Activated T-cell treated with anti-CD3 and anti-CD28 coated beads for 4 hours (primary cell): ENCODE measurements around the gene KDM5C.
"Not testable (repeated sequence)": the region's sequence is repeated elsewhere in the genome, so short reads cannot be mapped to it uniquely, and the experiment has no call there.

Experiments used
- DNase-seq: peaks from one replicate; pipeline ENCODE4 v3.0.0-alpha.2; 2020

The KDM5C gene

GRCh38 chrX:53188763-53189162 is 36.2 kb downstream of the KDM5C start:
- DNase-seq = no peak

GRCh38 chrX:53186351-53186750 is 38.7 kb downstream of the KDM5C start:
- DNase-seq = peak; percentile 3

DNA sequence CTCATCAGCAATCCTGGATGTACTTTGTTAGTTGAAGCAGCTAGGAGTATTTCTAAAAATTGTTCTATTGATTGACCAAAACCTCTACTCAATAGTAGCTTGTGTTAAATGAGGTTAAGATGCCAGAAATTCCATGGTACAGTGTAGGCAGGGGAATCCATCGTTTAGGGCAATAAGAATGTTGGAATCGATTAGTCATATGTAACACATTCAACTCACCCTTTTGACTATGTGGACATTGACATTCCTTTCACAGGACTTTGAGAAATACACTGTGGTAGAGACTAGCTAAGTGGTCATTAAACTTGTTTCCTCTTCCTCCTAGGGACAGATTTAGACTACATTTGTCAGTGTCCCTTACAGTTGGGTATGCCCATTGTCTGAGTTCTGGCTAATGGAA is 40.2 kb downstream of the KDM5C start:
- no peak for DNase-seq

GRCh38 chrX:53171356-53171755 is 53.7 kb downstream of the KDM5C start:
- DNase-seq = no peak

GRCh38 chrX:53166103-53166502 is 58.9 kb downstream of the KDM5C start:
- no peak for DNase-seq

- DNase-seq = not testable (repeated sequence)
Observed at GRCh38 chrX:53164566-53164965, 60.4 kb downstream of the KDM5C start.

DNA sequence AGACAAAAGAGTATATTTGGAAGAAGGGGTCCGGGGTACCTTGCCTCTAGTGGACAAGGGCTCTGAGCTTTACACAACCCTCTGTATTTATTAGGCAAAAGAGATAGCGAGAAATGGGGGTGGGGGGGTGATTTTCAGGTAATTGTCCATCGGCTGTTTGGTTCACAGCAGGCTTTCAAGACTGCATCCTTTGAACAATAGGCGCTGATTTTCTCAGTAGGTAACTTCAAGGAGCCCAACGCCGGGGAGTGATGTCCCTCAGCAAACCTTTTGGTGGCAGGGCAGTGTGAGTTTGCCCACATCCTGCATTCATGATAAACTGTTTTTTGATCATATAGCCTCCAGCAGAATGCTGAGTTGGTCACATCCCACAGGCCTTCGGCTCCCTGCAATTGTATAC is 61.6 kb downstream of the KDM5C start:
- no peak for DNase-seq

DNA sequence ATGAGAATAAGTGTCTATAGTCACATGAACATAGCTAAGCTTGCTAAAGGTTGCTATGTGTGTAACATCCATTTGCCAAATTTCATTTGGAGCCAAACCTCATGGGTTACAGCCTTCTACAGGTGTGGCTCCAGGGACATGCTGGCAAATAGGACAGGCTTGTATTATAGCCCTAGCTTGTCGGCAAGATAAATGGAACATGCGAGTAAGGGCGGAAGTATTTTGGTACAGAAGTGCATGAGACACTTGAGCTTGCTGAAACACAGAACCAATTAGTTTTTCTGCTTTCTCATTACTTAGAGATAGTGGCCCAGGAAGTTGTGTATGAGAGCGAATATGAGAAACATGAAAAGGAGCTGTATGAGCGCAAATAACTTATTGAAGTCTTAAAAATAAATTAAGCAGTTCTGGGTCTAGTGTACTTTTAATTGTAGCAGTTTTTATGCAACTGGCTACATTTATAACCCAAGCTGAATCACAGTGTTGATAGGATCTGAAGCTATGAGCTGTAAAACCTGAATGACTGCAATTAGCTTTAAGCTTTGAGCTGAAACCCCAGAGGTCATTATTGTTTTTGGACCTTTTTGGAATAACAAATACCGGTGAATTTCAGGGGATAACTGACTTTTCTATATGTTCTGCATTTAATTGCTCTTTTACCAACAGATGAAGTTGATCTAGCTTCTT is 64.6 kb downstream of the KDM5C start:
- DNase-seq = no peak

- DNase-seq = no peak
Observed at GRCh38 chrX:53159184-53159583, 65.8 kb downstream of the KDM5C start.

- DNase-seq = no peak
Observed at GRCh38 chrX:53156207-53156596, 68.8 kb downstream of the KDM5C start.

DNA sequence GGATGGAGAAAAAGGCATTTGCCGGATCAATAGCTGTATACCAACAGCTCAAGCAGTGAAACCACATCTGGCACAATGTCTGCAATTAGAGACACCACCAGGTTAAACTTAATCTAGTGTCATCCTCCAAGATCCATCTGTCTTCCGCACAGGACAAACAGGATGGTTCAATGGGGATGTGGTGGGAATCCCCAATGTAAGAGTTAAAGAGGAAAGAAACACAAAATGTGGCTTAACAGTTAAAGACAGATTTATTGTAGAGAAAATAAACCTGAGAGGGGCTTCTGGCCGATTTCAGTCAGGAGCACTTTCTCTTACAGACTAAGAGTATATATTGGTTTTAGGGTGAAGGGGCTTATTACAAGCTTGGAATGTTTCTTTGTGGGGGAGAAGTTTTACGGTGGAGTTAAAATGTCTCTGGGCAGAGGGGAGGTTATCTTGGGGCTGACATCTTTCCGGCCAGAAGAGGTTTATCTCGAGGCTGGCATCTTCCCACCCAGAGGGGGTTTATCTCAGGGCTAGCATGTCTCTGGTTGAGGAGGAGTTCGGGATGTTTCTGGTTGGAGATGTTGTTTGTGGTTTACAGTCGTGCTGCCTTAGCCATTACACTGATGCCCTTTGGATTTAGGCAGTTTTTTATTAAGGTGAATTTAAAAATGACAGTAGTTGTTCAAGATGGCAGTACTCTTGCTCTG is 69.3 kb downstream of the KDM5C start:
- DNase-seq = no peak

GRCh38 chrX:53153581-53153980 is 71.4 kb downstream of the KDM5C start:
- DNase-seq = no peak
